ENCODE data around the gene OPALIN.

OPALIN gene

GRCh38 chr10:96334616-96335526 is 23.9 kb downstream of the OPALIN start:
- Histone ChIP-seq H3K4me2 (ENCODE audit: low read depth, low read length, poor library complexity, severe bottlenecking) (no peak overlapping the region), H3K9ac (ENCODE audit: low read depth, low read length, poor library complexity, severe bottlenecking) (no peak overlapping the region), H3F3A (ENCODE audit: low read depth) (no peaks in the 10 kb centered on the region), H3K79me2 (ENCODE audit: insufficient read depth, low read length) (no peaks in the 10 kb centered on the region), H3K9me3 (ENCODE audit: insufficient read depth, low read depth, low read length) (no peaks in the 10 kb centered on the region), H3K27me3 (ENCODE audit: insufficient read depth, low read length, poor library complexity, severe bottlenecking) (no peaks in the 10 kb centered on the region), H4K20me1 (ENCODE audit: insufficient read depth, low read length, poor library complexity, severe bottlenecking) (no peaks in the 10 kb centered on the region), H2AFZ (ENCODE audit: low read length) (no peak overlapping the region), H3K9me2 (replicated peaks; ENCODE audit: low read depth, low read length) (no peaks in the 10 kb centered on the region), H3K4me3 (ENCODE audit: low read length, poor library complexity, severe bottlenecking) (no peak overlapping the region), H3K36me3 (ENCODE audit: insufficient read depth, low read length) (no peaks in the 10 kb centered on the region), H3K4me1 (ENCODE audit: insufficient read depth, low read length, poor library complexity, severe bottlenecking) (peaks cover 7% of the 10 kb centered on the region)
- TF ChIP-seq EZH2phosphoT487 (IDR thresholded peaks at IDR 0.05; ENCODE audit: borderline replicate concordance), result no peak
- TF ChIP-seq CTCF (conservative IDR thresholded peaks at IDR 0.05; ENCODE audit: low read length), result peak; percentile 87

GRCh38 chr10:96333101-96333500 is 25.7 kb downstream of the OPALIN start:
- no peaks in the 10 kb centered on the region for H3K79me2 ChIP-seq (ENCODE audit: insufficient read depth, low read length)
- H2AFZ ChIP-seq (ENCODE audit: low read length), result no peak overlapping the region
- no peaks in the 10 kb centered on the region for H3K27me3 ChIP-seq (ENCODE audit: insufficient read depth, low read length, poor library complexity, severe bottlenecking)
- H3K36me3 ChIP-seq (ENCODE audit: insufficient read depth, low read length), result no peaks in the 10 kb centered on the region
- H3K9me2 ChIP-seq (replicated peaks; ENCODE audit: low read depth, low read length), result no peaks in the 10 kb centered on the region
- H4K20me1 ChIP-seq (ENCODE audit: insufficient read depth, low read length, poor library complexity, severe bottlenecking), result no peaks in the 10 kb centered on the region
- H3K9me3 ChIP-seq (ENCODE audit: insufficient read depth, low read depth, low read length), result no peaks in the 10 kb centered on the region
- H3F3A ChIP-seq (ENCODE audit: low read depth), result no peaks in the 10 kb centered on the region
- H3K4me2 ChIP-seq (ENCODE audit: low read depth, low read length, poor library complexity, severe bottlenecking), result no peak overlapping the region
- TF ChIP-seq EZH2phosphoT487 (IDR thresholded peaks at IDR 0.05; ENCODE audit: borderline replicate concordance) (no peak), CTCF (conservative IDR thresholded peaks at IDR 0.05; ENCODE audit: low read length) (no peak)
- peaks cover 7% of the 10 kb centered on the region for H3K4me1 ChIP-seq (ENCODE audit: insufficient read depth, low read length, poor library complexity, severe bottlenecking)
- no peak overlapping the region for H3K9ac ChIP-seq (ENCODE audit: low read depth, low read length, poor library complexity, severe bottlenecking)
- no peak overlapping the region for H3K4me3 ChIP-seq (ENCODE audit: low read length, poor library complexity, severe bottlenecking)

GRCh38 chr10:96327462-96327861 is 31.3 kb downstream of the OPALIN start:
- Histone ChIP-seq H3K9me3 (ENCODE audit: insufficient read depth, low read depth, low read length) (no peaks in the 10 kb centered on the region), H3K4me1 (ENCODE audit: insufficient read depth, low read length, poor library complexity, severe bottlenecking) (no peaks in the 10 kb centered on the region), H3K9me2 (replicated peaks; ENCODE audit: low read depth, low read length) (no peaks in the 10 kb centered on the region), H3K27me3 (ENCODE audit: insufficient read depth, low read length, poor library complexity, severe bottlenecking) (no peaks in the 10 kb centered on the region), H3K4me2 (ENCODE audit: low read depth, low read length, poor library complexity, severe bottlenecking) (no peak overlapping the region), H3F3A (ENCODE audit: low read depth) (no peaks in the 10 kb centered on the region), H3K9ac (ENCODE audit: low read depth, low read length, poor library complexity, severe bottlenecking) (no peak overlapping the region), H4K20me1 (ENCODE audit: insufficient read depth, low read length, poor library complexity, severe bottlenecking) (no peaks in the 10 kb centered on the region), H3K36me3 (ENCODE audit: insufficient read depth, low read length) (no peaks in the 10 kb centered on the region), H3K4me3 (ENCODE audit: low read length, poor library complexity, severe bottlenecking) (no peak overlapping the region), H2AFZ (ENCODE audit: low read length) (no peak overlapping the region), H3K79me2 (ENCODE audit: insufficient read depth, low read length) (no peaks in the 10 kb centered on the region)
- TF ChIP-seq CTCF (conservative IDR thresholded peaks at IDR 0.05; ENCODE audit: low read length), result no peak
- no peak for TF ChIP-seq EZH2phosphoT487 (IDR thresholded peaks at IDR 0.05; ENCODE audit: borderline replicate concordance)
